Ovary (tissue), 3 donors: ENCODE measurements around the gene RALBP1.

Experiments used
- CTCF ChIP-seq, 3 donors: fragments of 450-650 bp in 2 of 3; fragments of 200-600 bp in 1 of 3; IDR thresholded peaks; one replicate each; pipeline versions ENCODE4 v1.5.1 to v1.8.0; 2016 to 2022; ENCODE audit warnings: antibody characterized with exemption in 3 of 3, mild to moderate bottlenecking in 1 of 3
- EP300 ChIP-seq: sonication (generic); formaldehyde crosslinking; IDR thresholded peaks from one replicate; pipeline ENCODE4 v1.6.1; 2017; ENCODE audit warnings: antibody characterized with exemption
- POLR2A ChIP-seq: fragments of 450-650 bp; IDR thresholded peaks from one replicate; pipeline ENCODE4 v1.6.1; 2017; ENCODE audit warnings: antibody characterized with exemption, mild to moderate bottlenecking, moderate library complexity
- donor health status: DM: no; HTN: no; CAD: no.

GRCh38 chr18:9574473-9575115, 99.3 kb downstream of the RALBP1 start:
- TF ChIP-seq EP300 (no peak), CTCF (IDR thresholded peaks at IDR 0.05) (no peak), POLR2A (no peak)
